HEK293 (cell line): Measurements from ENCODE around the gene MPZL1.

Experiments used
- CTCF ChIA-PET: fragments of 350-600 bp; formaldehyde crosslinking; extraction: SDS; loops from one replicate; lab custom pipeline; 2021; ENCODE audit warnings: antibody characterized with exemption; lab: Yijun Ruan, JAX
- POLR2A ChIA-PET: fragments of 300-600 bp; formaldehyde crosslinking; extraction: SDS; loops from one replicate; lab custom pipeline; 2020; ENCODE audit warnings: antibody characterized with exemption, inconsistent platforms; lab: Yijun Ruan, JAX
- H3K27ac ChIP-seq: fragments of 200-500 bp; sonication (Bioruptor generic); 2 replicates; pipeline ENCODE4 v1.5.1; 2014; ENCODE audit warnings: low read depth, low read length, control low read depth, inconsistent platforms; ENCODE audit errors: extremely low read depth
- H3K36me3 ChIP-seq, 2 experiments: fragments of 200-500 bp in 1 of 2; sonication (Bioruptor generic) in 1 of 2; 1 replicate in 1 of 2; 2 replicates in 1 of 2; pipeline ENCODE4 v1.5.1; 2014 to 2017; ENCODE audit warnings: inconsistent platforms in 2 of 2, low read length in 2 of 2; ENCODE audit not compliant: control insufficient read depth in 2 of 2, insufficient read depth in 1 of 2
- H3K4me1 ChIP-seq: fragments of 200-500 bp; sonication (Bioruptor generic); 2 replicates; pipeline ENCODE4 v1.5.1; 2014; ENCODE audit warnings: mild to moderate bottlenecking, low read length, inconsistent platforms; ENCODE audit not compliant: control insufficient read depth, insufficient read depth
- H3K4me3 ChIP-seq: 2 replicates; pipeline ENCODE4 v1.5.1; 2011; ENCODE audit warnings: low read depth, mild to moderate bottlenecking, control low read depth, low read length, moderate library complexity
- H3K9me3 ChIP-seq: fragments of 200-500 bp; sonication (Bioruptor generic); 2 replicates; pipeline ENCODE4 v1.5.1; 2014; ENCODE audit warnings: low read depth, low read length, inconsistent platforms; ENCODE audit not compliant: control insufficient read depth, insufficient read depth
- HOXD13 ChIP-seq: sonication (generic); formaldehyde crosslinking; IDR thresholded peaks from 2 replicates; pipeline ENCODE4 v1.8.0; 2022; ENCODE audit warnings: missing genetic modification reagents, borderline replicate concordance
- KLF10 ChIP-seq: fragments of 450-650 bp; IDR thresholded peaks from 2 replicates; pipeline ENCODE4 v1.5.1; 2018; ENCODE audit warnings: missing biosample characterization, mild to moderate bottlenecking, missing genetic modification characterization
- KLF7 ChIP-seq: fragments of 450-650 bp; formaldehyde crosslinking; IDR thresholded peaks from 2 replicates; pipeline ENCODE4 v1.5.1; 2016; ENCODE audit warnings: missing biosample characterization, missing genetic modification characterization, borderline replicate concordance
- RBAK ChIP-seq: fragments of 450-650 bp; formaldehyde crosslinking; IDR thresholded peaks from 2 replicates; pipeline ENCODE4 v1.5.1; 2016; ENCODE audit warnings: missing biosample characterization, missing genetic modification characterization
- SCRT2 ChIP-seq: fragments of 450-650 bp; formaldehyde crosslinking; IDR thresholded peaks from 2 replicates; pipeline ENCODE4 v1.5.1; 2016; ENCODE audit warnings: missing biosample characterization, missing genetic modification characterization
- SP7 ChIP-seq: fragments of 450-650 bp; formaldehyde crosslinking; IDR thresholded peaks from 2 replicates; pipeline ENCODE4 v1.5.1; 2016; ENCODE audit warnings: missing biosample characterization, missing genetic modification characterization
- TCF7L2 ChIP-seq: IDR thresholded peaks from 2 replicates; pipeline ENCODE4 v1.6.1; 2011; ENCODE audit warnings: low read depth, mild to moderate bottlenecking, inconsistent platforms, low read length, moderate library complexity, borderline replicate concordance
- YY2 ChIP-seq: fragments of 450-650 bp; formaldehyde crosslinking; IDR thresholded peaks from 2 replicates; pipeline ENCODE4 v1.5.1; 2016; ENCODE audit warnings: missing biosample characterization, missing genetic modification characterization
- ZBTB17 ChIP-seq: fragments of 450-650 bp; formaldehyde crosslinking; IDR thresholded peaks from 2 replicates; pipeline ENCODE4 v1.5.1; 2016; ENCODE audit warnings: missing biosample characterization, missing genetic modification characterization
- ZBTB20 ChIP-seq: fragments of 450-650 bp; formaldehyde crosslinking; IDR thresholded peaks from 2 replicates; pipeline ENCODE4 v1.5.1; 2016; ENCODE audit warnings: missing biosample characterization, missing genetic modification characterization
- ZFP3 ChIP-seq: fragments of 450-650 bp; formaldehyde crosslinking; IDR thresholded peaks from 2 replicates; pipeline ENCODE4 v1.5.1; 2016; ENCODE audit warnings: low read depth, missing biosample characterization, missing genetic modification characterization
- ZIC2 ChIP-seq: fragments of 450-650 bp; formaldehyde crosslinking; IDR thresholded peaks from 2 replicates; pipeline ENCODE4 v1.5.1; 2016; ENCODE audit warnings: missing biosample characterization, missing genetic modification characterization
- ZNF132 ChIP-seq: fragments of 450-650 bp; formaldehyde crosslinking; IDR thresholded peaks from 2 replicates; pipeline ENCODE4 v1.5.1; 2017; ENCODE audit warnings: missing biosample characterization, missing genetic modification characterization, borderline replicate concordance
- ZNF19 ChIP-seq: fragments of 450-650 bp; formaldehyde crosslinking; IDR thresholded peaks from 2 replicates; pipeline ENCODE4; 2016; ENCODE audit warnings: missing biosample characterization, missing genetic modification characterization, low read depth
- ZNF404 ChIP-seq: fragments of 450-650 bp; formaldehyde crosslinking; IDR thresholded peaks from 2 replicates; pipeline ENCODE4 v1.5.1; 2017; ENCODE audit warnings: missing biosample characterization, missing genetic modification characterization
- ZNF473 ChIP-seq: fragments of 450-650 bp; formaldehyde crosslinking; IDR thresholded peaks from 2 replicates; pipeline ENCODE4 v1.5.1; 2017; ENCODE audit warnings: missing biosample characterization, missing genetic modification characterization
- ZNF596 ChIP-seq: fragments of 450-650 bp; IDR thresholded peaks from 2 replicates; pipeline ENCODE4 v1.5.0; 2018; ENCODE audit warnings: missing biosample characterization, mild to moderate bottlenecking, missing genetic modification characterization, moderate library complexity
- ZNF610 ChIP-seq: fragments of 450-650 bp; formaldehyde crosslinking; IDR thresholded peaks from 2 replicates; pipeline ENCODE4 v1.5.1; 2016; ENCODE audit warnings: missing biosample characterization, missing genetic modification characterization, borderline replicate concordance
- ZNF621 ChIP-seq: fragments of 450-650 bp; formaldehyde crosslinking; IDR thresholded peaks from 2 replicates; pipeline ENCODE4 v1.5.1; 2017; ENCODE audit warnings: missing biosample characterization, missing genetic modification characterization
- ZNF629 ChIP-seq: fragments of 450-650 bp; formaldehyde crosslinking; IDR thresholded peaks from 2 replicates; pipeline ENCODE4 v1.5.1; 2017; ENCODE audit warnings: missing biosample characterization, missing genetic modification characterization
- ZNF658 ChIP-seq: fragments of 450-650 bp; formaldehyde crosslinking; IDR thresholded peaks from 2 replicates; pipeline ENCODE4; 2016; ENCODE audit warnings: missing biosample characterization, missing genetic modification characterization
- ZNF701 ChIP-seq: fragments of 450-650 bp; formaldehyde crosslinking; IDR thresholded peaks from 2 replicates; pipeline ENCODE4 v1.5.1; 2016; ENCODE audit warnings: missing biosample characterization, missing genetic modification characterization
- TF ChIP-seq, protein P1 (sequence below): fragments of 450-650 bp; formaldehyde crosslinking; IDR thresholded peaks from 2 replicates; pipeline ENCODE4 v1.5.1; 2016; ENCODE audit warnings: missing biosample characterization, missing genetic modification characterization
- TF ChIP-seq, protein P2 (sequence below): fragments of 450-650 bp; formaldehyde crosslinking; IDR thresholded peaks from 2 replicates; pipeline ENCODE4 v1.5.1; 2017; ENCODE audit warnings: missing biosample characterization, missing genetic modification characterization
- TF ChIP-seq, protein P3 (sequence below): fragments of 450-650 bp; IDR thresholded peaks from 2 replicates; pipeline ENCODE4 v1.5.1; 2018; ENCODE audit warnings: missing biosample characterization, mild to moderate bottlenecking, missing genetic modification characterization
- TF ChIP-seq, protein P4 (sequence below): fragments of 450-650 bp; formaldehyde crosslinking; IDR thresholded peaks from 2 replicates; pipeline ENCODE4 v1.5.1; 2017; ENCODE audit warnings: missing biosample characterization, missing genetic modification characterization
- TF ChIP-seq, protein P5 (sequence below): fragments of 450-650 bp; formaldehyde crosslinking; IDR thresholded peaks from 2 replicates; pipeline ENCODE4 v1.5.1; 2017; ENCODE audit warnings: missing biosample characterization, missing genetic modification characterization

MPZL1 gene

DNA sequence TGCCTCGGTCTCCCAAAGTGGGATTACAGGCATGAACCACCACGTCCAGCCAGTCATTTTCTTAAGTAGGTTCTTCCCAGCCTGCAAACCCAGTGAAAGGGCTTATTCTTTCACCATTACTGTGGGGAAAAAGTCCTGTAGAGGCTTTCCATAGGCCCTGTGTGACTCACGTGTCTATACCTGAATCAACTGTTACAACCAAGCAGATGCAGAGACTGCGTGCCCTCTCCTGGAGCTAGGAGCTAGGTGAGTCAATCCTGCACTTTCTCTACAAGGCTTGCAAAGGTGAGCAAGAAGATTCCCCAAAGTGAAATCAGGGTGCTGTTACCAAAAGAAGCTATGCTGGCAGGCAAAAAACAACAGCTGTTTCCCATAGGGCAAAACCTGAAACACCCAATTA is 13.8 kb upstream of the MPZL1 start (continued):
- TF ChIP-seq, protein P1, sequence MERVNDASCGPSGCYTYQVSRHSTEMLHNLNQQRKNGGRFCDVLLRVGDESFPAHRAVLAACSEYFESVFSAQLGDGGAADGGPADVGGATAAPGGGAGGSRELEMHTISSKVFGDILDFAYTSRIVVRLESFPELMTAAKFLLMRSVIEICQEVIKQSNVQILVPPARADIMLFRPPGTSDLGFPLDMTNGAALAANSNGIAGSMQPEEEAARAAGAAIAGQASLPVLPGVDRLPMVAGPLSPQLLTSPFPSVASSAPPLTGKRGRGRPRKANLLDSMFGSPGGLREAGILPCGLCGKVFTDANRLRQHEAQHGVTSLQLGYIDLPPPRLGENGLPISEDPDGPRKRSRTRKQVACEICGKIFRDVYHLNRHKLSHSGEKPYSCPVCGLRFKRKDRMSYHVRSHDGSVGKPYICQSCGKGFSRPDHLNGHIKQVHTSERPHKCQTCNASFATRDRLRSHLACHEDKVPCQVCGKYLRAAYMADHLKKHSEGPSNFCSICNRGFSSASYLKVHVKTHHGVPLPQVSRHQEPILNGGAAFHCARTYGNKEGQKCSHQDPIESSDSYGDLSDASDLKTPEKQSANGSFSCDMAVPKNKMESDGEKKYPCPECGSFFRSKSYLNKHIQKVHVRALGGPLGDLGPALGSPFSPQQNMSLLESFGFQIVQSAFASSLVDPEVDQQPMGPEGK (tag by site-specific recombination), result no peak

DNA sequence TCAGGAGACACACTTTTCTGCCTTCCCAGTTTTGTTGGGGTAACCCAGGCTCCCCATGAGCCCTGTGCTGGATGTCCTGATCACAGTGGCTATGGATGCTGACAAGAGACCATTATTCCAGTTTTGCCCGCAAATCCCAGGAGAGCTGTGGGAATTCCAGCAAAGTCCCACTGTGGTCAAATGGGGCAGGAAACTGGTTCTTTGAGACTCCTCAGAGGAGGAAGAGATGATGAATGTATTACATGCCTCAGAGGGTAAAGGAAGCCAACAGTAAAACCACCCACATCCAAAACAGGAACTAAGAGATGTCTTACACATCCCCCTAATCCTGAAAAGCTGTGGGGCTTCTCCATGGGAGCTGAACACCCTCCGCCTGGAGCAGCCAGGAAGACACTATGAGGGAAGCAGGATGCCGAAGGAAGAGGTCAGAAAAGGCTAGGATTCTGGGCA is 12.8 kb upstream of the MPZL1 start:
- H3K4me3 ChIP-seq, result no peak overlapping the region
- H3K36me3 ChIP-seq, result no peaks in the 10 kb centered on the region
- POLR2A ChIA-PET, result no interaction called here
- TF ChIP-seq ZNF473 (tag by site-specific recombination) (no peak), ZNF19 (tag by site-specific recombination) (no peak), ZNF658 (no peak), RBAK (tag by site-specific recombination) (no peak), ZNF132 (tag by site-specific recombination) (no peak), ZIC2 (tag by site-specific recombination) (no peak), KLF10 (tag by site-specific recombination) (no peak), ZBTB20 (no peak), ZFP3 (no peak), ZNF596 (tag by site-specific recombination) (no peak), HOXD13 (CRISPR knock-in tag) (no peak)
- TF ChIP-seq, protein P2, sequence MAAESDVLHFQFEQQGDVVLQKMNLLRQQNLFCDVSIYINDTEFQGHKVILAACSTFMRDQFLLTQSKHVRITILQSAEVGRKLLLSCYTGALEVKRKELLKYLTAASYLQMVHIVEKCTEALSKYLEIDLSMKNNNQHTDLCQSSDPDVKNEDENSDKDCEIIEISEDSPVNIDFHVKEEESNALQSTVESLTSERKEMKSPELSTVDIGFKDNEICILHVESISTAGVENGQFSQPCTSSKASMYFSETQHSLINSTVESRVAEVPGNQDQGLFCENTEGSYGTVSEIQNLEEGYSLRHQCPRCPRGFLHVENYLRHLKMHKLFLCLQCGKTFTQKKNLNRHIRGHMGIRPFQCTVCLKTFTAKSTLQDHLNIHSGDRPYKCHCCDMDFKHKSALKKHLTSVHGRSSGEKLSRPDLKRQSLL (tag by site-specific recombination), result no peak
- TF ChIP-seq, protein P3, sequence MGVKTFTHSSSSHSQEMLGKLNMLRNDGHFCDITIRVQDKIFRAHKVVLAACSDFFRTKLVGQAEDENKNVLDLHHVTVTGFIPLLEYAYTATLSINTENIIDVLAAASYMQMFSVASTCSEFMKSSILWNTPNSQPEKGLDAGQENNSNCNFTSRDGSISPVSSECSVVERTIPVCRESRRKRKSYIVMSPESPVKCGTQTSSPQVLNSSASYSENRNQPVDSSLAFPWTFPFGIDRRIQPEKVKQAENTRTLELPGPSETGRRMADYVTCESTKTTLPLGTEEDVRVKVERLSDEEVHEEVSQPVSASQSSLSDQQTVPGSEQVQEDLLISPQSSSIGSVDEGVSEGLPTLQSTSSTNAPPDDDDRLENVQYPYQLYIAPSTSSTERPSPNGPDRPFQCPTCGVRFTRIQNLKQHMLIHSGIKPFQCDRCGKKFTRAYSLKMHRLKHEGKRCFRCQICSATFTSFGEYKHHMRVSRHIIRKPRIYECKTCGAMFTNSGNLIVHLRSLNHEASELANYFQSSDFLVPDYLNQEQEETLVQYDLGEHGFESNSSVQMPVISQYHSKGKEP, result no peak
- no peaks in the 10 kb centered on the region for H3K9me3 ChIP-seq
- no peaks in the 10 kb centered on the region for H3K4me1 ChIP-seq
- no peak overlapping the region for H3K27ac ChIP-seq
- CTCF ChIA-PET, result interaction anchor here (0.7 kb wide), 1 partner anchor 544 kb away, joined by 3 read pairs; no protein-coding TSS in a partner anchor

DNA sequence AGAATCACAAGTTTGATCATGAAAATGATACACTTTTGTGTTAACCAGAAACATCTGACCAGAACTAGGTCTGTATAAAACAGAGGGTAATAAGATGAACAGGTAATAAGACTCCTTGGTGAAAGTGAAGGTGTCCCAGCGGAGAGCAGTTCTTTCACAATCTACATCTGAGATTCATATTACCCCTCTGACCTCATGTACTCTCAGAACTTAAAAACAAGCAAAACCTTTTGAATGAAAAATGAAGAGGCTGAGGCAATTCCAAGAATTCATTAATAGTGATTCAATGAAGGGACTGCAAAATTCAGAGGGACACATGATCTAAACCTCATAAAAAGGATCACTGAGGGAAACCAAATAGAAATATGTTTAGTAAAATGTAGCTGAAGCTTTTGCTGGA is 10.9 kb upstream of the MPZL1 start:
- no peaks in the 10 kb centered on the region for H3K9me3 ChIP-seq

More for the DNA sequence above, 10.9 kb upstream of the MPZL1 start:
- H3K27ac ChIP-seq, result no peak overlapping the region
- H3K4me3 ChIP-seq, result no peak overlapping the region
- no peaks in the 10 kb centered on the region for H3K4me1 ChIP-seq
- TF ChIP-seq, protein P4, sequence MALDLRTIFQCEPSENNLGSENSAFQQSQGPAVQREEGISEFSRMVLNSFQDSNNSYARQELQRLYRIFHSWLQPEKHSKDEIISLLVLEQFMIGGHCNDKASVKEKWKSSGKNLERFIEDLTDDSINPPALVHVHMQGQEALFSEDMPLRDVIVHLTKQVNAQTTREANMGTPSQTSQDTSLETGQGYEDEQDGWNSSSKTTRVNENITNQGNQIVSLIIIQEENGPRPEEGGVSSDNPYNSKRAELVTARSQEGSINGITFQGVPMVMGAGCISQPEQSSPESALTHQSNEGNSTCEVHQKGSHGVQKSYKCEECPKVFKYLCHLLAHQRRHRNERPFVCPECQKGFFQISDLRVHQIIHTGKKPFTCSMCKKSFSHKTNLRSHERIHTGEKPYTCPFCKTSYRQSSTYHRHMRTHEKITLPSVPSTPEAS (tag by site-specific recombination), result no peak
- no peak for TF ChIP-seq KLF7 (tag by site-specific recombination)
- no peak for TF ChIP-seq ZNF610
- TF ChIP-seq YY2 (tag by site-specific recombination), result no peak
- no peak for TF ChIP-seq ZNF404
- no peak for TF ChIP-seq ZNF701 (tag by site-specific recombination)
- no peak for TF ChIP-seq SP7
- TF ChIP-seq ZNF629 (tag by site-specific recombination), result no peak
- TF ChIP-seq, protein P5, sequence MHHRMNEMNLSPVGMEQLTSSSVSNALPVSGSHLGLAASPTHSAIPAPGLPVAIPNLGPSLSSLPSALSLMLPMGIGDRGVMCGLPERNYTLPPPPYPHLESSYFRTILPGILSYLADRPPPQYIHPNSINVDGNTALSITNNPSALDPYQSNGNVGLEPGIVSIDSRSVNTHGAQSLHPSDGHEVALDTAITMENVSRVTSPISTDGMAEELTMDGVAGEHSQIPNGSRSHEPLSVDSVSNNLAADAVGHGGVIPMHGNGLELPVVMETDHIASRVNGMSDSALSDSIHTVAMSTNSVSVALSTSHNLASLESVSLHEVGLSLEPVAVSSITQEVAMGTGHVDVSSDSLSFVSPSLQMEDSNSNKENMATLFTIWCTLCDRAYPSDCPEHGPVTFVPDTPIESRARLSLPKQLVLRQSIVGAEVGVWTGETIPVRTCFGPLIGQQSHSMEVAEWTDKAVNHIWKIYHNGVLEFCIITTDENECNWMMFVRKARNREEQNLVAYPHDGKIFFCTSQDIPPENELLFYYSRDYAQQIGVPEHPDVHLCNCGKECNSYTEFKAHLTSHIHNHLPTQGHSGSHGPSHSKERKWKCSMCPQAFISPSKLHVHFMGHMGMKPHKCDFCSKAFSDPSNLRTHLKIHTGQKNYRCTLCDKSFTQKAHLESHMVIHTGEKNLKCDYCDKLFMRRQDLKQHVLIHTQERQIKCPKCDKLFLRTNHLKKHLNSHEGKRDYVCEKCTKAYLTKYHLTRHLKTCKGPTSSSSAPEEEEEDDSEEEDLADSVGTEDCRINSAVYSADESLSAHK (tag by site-specific recombination), result no peak
- TF ChIP-seq TCF7L2, result no peak
- TF ChIP-seq ZBTB17 (tag by site-specific recombination), result no peak
- no peak for TF ChIP-seq ZNF621 (tag by site-specific recombination)
- no peak for TF ChIP-seq SCRT2 (tag by site-specific recombination)
- no peaks in the 10 kb centered on the region for H3K36me3 ChIP-seq
- ChIA-PET POLR2A (no interaction called here), CTCF (no interaction called here)
